ENCODE data around the gene GFOD1.
A peak's percentile ranks its signal among the peaks of the same experiment; 100 is the strongest.

GFOD1 gene, protein sequence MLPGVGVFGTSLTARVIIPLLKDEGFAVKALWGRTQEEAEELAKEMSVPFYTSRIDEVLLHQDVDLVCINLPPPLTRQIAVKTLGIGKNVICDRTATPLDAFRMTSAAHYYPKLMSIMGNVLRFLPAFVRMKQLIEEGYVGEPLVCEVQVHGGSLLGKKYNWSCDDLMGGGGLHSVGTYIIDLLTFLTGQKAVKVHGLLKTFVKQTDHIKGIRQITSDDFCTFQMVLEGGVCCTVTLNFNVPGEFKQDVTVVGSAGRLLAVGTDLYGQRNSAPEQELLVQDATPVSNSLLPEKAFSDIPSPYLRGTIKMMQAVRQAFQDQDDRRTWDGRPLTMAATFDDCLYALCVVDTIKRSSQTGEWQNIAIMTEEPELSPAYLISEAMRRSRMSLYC
- total RNA-seq = 3.5 to 5.6 reads per million in 2 donors

DNA sequence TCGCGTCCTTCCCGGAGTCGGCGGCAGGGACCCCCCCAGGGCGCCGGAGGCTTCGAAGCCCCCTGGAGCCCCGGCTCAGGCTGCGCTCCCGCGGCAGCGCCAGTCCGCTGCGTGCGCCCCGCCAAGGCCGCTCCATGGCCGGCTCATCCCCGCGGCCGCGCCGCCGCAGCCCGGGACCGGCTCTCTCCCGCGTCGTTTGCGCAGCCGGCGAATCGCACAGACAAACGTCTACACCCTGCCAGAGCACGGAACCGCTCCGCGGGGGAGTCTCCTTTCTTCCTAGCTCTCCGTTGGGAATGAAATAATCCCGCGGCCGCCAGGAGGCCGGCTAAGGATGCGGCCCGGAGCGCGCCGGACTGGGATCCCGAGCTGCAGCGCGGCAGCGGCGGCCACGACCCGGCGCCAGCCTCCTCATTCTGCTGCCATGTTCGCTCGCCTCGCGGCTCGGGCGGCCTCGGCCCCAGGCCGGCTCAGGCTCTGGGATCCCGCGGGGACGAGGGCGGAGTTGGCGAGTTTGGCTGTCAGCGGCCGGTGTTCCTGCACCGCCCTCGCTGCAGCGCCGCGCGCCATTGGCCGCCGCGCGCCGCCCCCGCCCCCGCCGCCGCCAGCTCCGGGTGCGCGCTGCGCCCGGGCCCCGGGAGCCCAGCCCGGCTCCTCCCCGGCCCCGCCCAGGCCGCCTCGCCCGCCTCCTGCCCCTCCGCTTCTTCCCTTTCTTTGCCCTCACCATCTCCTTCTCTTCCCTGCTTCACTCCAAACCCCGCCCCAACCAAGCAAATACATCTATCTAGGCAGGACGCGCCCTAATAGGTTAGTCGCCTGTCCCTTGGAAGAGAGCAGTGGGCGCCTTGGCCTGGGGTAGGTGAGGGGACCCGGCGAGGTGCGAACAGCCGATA lies at the start of gene GFOD1:
Gene GFOD1, minus strand, starts transcription at position 479 of the 893 bp plus-strand sequence. CDS start 710 bp downstream, outside the sequence.
- DNase-seq = peak; percentile 44

DNA sequence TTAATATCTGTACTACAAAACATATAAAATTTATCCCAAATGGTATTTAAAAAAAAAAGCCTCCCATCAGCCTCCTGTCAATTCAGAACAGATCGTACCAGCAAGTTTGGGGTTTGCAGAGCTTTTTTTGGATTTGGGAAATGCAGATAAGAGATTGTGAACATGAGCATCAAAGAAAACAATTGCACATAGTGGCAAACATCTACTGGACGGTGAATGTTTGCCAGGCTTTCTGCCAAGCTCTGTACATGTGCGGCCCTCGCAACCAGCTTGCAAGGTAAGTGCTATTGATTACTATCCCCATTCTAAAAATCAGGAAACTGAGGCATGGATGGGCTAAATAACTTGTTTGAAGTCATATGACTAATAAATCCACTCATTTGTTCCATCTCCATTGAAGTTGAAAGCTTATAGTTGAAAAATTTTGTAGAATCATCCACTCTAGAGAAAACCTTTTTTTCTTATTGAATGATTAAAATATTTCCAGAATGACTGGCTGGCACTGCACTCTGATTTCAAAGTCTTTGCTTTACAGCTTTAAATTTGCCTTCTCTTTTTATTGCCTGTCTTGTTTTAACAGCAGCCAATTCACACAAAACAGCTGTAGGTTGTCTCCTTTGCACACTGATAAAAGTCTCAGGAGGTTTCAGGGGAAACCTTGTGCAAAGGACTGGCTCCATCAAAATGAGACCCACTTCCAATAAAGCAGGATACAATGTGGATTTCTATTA lies 49.6 kb upstream of the GFOD1 start:
- no peak for DNase-seq

DNA sequence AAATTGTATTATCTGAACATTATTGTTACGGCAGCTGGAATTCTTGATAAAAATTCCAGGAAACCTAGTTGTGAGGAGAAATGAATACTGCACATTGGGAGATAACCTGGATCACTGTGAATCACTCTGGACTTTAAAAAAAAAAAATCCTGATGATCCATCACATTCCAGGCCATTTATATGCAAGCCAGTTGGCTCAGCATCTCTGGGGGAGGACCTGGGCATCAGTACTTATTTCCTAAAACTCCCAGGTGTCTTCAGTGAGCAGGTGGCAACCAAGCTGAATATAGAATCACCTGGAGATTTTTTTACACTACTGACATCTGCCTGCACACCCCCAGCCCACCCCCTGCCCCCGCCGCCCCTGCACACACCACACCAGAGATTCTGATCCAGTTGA lies 47.9 kb upstream of the GFOD1 start:
- no peak for DNase-seq

DNA sequence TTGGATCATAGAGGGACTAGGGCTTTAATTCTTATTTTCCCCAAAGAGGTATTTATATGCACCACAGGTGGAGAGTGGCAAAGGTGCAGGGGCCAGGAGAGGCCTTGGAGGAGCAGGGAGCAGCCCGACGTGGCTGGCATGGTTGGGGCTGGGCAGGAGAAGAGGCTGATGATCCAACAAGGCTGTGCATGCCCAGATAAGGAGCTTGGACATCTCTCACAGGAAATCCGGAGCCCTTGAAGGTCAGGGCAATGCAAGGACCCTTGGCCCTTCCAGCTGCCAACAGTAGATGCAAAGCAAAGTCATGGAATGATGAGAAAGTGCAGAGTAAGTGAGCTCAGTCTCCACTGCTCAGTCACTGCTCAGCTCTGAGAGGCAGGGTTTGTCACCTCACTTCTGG lies 47.1 kb upstream of the GFOD1 start:
- DNase-seq = no peak

DNA sequence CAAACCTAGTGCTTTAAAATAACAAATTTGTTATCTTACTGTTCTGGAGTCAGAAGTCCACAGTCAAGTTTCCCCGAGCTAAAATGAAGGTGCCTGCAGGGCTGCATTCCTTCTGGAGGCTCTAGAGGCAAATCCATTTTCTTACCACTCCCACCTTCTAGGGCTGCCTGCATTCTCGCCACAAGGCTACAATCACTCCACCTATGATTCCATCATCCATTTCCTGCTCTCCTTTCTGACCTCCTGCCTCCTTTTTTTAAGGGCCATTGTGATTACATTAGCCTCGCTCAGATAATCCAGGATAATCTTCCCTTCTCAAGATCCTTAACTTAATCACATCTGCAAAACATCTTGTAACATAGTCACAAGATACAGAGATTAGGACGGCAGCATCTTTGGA lies 44.6 kb upstream of the GFOD1 start:
- DNase-seq = no peak

DNA sequence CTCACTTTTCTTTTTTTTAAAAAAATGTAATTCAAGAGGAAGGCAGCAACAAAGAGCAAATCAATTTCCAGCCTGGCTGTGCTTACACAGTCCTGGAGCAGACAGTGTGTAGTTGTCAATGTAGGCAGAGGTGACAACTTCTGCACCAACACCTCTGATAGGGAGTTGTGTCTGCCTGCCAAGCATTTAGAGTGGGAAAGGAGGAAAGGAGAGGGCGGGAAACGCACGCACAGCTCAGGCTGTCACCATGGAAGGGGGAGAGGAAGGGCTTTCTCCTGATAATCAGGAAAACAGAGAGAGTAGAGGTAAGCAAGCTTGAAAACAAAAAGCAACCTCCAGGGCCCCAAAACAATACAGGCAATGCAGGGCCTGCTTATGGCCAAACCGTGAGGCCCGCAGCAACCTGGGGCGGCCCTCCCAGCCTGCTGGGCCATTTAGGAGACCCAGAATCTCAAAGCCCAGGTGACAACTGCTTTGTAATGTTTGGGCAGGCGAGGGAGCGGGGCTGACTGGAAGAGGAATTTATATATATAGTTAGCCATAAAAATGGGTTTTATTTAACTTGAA lies 41.5 kb upstream of the GFOD1 start:
- no peak for DNase-seq

DNA sequence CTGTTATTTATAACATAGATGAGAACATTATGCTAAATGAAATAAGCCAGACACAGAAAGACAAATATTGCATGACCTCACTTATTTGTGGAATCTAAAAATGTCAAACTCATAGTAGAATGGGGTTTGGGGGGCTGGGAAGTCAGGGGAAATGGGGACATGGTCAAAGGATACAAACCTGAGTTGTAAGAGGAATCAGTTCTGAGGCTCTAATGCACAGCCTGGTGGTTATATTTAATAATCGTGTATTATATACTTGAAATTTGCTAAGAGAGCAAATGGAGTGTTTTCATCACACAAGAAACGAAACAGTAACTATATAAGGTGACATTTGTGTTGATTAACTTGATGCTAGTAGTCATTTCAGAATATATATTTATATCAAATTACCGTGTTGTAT lies 40.8 kb upstream of the GFOD1 start:
- DNase-seq = no peak

DNA sequence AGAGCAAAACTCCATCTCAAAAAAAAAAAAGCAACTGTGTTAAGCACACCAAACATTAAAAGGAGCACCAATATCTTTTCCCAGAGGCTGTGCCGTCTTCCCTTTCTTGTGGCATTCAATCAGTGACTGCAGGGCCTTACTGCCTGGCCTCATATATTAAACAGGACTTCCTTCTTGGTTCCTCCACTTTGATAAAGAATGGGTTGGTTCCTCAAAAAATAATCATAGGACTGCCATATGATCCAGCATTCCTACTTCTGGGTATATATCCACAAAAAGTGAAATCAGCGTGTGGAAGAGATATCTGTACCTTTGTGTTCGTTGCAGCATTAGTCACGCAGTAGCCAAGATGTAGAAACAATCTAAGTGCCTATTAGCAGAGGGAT lies 40.3 kb upstream of the GFOD1 start:
- DNase-seq = no peak

DNA sequence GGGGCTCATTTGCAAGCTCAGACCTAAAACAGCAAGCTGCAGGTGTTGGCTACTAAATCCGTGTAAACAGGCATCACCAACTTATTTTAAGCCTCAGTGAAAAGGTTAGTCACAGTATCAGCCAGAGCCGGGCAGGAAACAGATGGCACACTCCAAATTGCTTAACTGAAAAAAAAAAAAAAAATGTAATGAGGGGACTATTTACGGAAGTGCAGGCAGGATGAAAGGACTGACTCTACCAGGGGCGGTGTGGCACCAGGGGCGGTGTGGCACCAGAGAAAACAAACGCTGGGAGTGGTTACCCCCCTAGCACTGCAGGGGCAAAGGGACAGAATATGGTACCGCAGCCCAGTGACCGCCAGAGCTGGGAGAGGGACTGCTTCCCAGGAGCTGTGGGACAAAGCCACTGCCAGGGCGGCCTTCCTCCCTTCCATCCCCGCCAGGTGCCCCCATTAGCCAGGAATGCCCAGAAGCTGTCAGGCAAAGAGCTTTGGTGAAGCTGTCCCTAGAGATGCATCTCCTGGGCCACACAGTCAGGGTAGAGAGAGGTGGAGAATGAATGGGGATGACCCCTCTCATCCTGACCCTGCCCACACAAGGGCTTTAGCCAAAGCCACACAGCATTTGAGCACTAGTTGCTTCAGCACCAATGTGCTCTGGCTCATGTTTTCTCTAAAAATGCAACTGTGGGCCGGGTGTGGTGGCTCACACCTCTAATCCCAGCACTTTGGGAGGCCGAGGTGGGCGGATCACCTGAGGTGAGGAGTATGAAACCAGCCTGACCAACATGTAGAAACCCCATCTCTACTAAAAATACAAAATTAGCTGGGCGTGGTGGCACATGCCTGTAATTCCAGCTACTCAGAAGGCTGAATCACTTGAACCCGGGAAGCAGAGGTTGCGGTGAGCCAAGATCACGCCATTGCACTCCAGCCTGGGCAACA lies 39.6 kb upstream of the GFOD1 start:
- DNase-seq = no peak

DNA sequence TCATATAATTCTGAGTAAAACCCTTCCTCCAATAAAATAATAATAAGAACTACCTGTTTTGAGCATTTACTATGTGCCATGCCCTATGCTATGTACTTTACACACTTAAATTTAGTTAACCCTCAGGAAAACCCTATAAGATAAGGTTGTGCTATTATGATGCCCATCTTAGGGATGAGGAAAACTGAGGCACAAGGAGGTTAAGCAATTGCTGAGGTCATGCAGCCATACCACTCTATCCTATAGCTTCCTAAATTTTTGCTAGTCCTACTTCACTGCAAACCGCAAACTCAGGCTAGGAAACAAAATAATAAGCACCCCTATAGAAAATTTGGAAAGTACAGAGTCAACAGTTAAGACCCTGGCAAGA lies 38.9 kb upstream of the GFOD1 start:
- no peak for DNase-seq

DNA sequence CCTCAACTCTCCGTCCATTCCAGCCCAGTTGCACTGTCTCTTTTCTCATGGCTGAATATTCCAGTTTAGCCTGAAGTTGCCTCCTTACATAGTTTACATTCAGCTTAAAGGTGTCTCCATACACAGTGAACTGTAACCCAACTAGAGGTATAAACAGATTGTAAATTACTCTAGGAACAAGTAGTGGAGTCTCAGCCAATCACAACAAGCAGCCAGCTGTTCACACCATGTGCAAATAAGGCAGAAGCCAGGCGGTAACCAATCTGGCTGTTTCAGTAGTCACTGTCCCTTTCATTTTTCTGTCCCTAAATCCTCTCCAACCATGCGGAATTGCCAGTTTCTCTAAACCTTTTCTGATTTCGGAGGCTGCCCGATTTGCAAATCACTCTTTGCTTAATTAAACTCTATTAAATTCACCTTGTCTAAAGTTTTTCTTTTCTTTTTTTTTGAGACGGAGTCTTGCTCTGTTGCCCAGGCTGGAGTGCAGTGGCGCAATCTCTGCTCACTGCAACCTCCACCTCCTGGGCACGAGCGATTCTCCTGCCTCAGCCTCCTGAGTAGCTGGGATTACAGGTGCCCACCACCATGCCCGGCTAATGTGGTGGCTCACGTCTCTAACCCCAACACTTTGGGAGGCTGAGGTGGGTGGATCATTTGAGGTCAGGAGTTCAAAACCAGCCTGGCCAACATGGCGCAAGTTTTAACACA lies 37.6 kb upstream of the GFOD1 start:
- no peak for DNase-seq

DNA sequence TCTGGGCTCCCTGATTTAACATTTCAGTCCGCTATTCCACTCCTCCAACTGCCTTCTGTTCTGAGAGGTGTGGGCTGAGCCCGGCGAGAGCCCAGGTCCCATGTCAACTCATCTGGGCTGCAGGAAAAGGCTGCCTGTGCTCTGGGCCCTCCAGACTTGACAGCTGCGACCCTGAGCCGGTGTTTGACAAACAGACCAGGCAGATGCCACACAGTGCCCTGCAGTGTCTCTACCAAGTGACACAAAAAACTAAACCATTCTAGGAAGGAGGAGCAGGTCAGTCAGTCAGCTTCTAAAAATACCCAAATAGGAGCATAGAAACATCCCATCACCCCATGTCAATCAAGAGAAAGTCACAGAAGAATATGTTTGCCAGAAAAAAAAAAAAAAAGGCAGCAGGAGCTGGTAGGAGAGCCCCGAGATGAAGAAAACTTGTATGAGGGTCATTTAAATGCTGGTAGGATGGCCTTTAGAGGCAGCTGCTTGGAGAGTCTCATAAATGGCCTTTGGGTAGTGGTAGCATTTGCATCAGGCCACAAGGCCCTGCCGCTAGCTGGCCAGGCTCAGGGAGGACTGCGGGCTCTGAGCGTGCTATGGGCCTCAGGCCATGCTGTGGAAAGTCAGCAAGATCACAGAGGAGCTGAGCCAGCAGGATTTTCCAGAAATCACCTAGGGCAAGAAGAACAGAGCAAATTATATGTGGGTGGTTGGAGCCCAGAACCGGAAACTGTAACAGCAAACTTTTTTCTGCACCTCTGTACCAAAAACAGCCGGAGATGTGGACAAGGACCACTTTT lies 36.6 kb upstream of the GFOD1 start:
- DNase-seq = no peak

DNA sequence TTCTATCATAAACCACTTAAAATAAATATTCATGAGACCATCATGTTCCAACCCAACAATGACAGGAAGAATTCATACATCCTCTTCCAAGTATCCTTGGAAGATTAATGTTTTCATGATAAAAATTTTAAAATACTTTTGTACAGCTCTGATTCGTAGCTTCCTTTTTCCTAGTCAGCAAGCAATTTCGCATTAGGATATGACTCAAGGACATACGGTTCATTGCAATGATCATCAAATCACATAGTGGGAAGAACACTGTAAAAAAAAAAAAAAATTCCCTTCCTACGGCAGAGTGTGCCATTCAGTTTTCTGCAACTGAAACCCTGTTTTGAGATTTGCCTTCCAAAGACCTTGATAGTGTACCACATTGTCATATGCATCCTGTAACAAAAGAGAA lies 35.3 kb upstream of the GFOD1 start:
- DNase-seq = no peak

DNA sequence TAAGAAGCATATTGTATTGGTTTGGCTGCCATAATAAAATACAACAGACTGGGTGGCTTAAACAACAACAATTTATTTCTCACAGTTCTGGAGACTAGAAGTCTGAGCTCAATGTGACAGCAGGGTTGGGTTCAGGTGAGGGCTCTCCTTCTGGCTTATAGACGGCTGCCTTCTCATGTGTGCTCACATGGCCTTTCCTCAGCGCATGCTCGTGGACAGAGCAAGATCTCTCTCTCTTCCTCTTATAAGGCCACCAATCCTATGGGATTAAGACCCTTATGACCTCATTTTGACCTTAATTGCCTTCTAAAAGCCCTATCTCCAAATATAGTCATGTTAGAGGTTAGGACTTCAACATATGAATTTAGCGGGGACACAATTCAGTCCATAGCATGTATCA lies 32.4 kb upstream of the GFOD1 start:
- DNase-seq = no peak

DNA sequence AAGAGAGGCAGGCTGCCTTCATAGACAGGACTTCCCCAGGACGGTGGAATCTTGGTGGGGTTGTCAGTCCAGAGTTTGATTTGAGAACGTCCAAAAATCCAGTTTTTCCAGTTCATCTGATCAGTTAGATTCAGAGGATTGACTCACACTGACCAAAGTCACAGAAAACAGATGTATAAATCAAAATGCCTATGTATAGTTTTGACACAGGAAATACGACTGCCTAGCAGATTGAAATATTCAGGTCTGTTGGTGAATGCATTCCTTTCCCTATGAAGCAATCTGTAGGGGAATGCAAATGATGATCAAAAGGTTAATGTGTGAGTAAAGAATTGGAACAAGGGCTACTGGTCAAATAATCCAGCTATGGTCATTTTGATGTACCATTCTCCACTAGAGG lies 29.7 kb upstream of the GFOD1 start:
- DNase-seq = no peak

DNA sequence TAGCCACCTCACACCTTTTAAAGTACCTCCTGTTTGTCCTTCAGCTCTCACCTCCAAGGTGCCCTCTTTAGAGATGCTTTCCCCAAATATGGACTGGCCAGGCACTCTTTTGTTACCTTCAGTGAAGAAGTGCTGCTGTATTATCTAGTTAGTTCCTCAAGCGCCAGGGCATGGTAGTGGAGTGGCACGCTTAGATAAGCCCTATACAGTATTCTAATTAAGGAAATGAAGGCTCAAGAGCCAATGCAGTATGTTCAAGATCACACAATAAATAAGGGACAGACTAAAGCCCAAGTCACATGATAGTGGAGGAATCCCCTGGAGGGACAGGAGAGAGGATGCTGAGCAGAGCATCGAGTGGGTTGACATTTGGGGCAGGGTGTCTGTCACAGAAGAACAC lies 28.5 kb upstream of the GFOD1 start:
- DNase-seq = no peak

DNA sequence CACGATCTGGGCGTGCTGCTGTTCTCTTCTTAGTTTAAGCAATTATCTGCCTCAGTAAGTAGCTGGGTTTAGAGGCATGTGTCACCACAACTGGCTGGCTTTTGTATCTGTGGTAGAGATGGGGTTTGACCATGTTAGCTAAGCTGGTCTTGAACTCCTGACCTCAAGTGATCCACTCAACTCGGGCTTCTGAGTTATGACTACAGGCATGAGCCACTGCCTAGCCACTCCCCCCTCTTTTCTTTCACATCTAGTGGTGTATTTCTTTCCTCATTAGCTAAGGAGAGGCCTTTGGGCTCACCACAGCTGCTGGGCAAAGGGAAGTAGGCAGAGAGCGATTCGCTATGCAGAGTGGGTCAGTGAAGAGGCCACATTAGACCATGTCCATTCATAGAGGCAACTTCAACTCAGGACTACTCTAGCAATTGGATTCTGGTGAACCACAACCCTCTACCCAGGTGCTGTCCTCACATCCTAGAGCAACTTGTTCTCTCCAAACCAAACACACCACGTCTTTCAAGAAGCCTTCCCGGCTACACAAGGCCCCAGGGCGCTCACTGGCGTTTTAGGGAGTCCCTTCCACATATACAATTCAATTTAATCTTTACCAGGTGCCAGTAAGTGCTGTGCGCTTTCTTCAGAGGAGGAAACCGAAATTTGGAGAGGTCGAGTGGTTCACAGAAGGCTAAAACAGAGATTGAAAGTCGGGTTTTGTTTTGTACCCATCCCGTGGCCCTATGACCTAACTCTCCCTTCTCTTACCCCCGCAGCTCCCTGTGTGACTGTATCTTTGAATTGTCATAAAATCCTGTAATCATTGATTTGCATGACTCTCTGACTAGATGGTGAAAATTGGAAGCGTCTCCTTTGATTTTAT lies 26.5 kb upstream of the GFOD1 start:
- no peak for DNase-seq

DNA sequence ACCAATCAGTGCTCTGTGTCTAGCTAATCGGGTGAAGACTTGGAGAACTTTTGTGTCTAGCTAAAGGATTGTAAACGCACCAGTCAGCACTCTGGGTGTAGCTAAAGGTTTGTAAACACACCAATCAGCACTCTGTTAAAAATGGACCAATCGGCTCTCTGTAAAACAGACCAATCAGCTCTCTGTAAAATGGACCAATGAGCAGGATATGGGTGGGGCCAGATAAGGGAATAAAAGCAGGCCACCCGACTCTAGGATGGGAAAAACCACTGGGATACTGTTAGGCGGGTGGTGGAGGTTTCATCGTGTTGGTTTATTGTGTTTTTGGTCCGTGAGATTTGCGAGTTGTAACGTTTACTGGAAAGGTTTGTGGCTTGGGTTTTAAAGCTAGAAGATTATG lies 25.5 kb upstream of the GFOD1 start:
- no peak for DNase-seq

Data from T-helper 9 cell (primary cell).